ENCODE data around the gene CASZ1.

CASZ1 gene

GRCh38 chr1:10814312-10814711, 17.9 kb upstream of the CASZ1 start:
- ChIA-PET CTCF (no interaction called here), POLR2A (no interaction called here)
- H3K4me3 ChIP-seq (ENCODE audit: low read depth, low read length): no peak overlapping the region
- no peak for DNase-seq (ENCODE audit: low read depth, low spot score)
- TF ChIP-seq, protein P1, sequence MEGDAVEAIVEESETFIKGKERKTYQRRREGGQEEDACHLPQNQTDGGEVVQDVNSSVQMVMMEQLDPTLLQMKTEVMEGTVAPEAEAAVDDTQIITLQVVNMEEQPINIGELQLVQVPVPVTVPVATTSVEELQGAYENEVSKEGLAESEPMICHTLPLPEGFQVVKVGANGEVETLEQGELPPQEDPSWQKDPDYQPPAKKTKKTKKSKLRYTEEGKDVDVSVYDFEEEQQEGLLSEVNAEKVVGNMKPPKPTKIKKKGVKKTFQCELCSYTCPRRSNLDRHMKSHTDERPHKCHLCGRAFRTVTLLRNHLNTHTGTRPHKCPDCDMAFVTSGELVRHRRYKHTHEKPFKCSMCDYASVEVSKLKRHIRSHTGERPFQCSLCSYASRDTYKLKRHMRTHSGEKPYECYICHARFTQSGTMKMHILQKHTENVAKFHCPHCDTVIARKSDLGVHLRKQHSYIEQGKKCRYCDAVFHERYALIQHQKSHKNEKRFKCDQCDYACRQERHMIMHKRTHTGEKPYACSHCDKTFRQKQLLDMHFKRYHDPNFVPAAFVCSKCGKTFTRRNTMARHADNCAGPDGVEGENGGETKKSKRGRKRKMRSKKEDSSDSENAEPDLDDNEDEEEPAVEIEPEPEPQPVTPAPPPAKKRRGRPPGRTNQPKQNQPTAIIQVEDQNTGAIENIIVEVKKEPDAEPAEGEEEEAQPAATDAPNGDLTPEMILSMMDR (IDR thresholded peaks at IDR 0.05; ENCODE audit: insufficient read depth, low read length, missing control alignments): no peak

DNA sequence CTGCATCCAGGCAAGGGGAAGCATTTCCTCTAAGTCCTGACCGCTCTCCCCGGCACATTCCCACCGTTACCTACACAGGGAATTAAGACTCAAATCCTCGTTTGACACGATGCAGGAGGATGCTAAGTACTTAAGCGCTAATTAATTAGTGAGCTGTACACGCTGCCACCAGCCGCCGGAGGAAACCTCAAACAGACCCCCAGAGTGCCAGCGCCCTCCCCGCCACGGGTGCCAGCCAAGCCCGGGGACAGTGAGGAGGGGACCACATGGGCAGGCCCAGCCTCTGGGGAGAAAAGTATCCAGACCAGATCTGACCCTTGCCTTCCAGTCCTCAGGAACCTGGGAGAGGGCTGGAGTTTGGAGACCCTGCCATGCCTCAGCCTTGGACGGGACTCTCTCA, 17.4 kb upstream of the CASZ1 start:
- POLR2A ChIA-PET: no interaction called here
- CTCF ChIA-PET: no interaction called here
- DNase-seq (ENCODE audit: low read depth, low spot score): no peak
- TF ChIP-seq, protein P1 (IDR thresholded peaks at IDR 0.05; ENCODE audit: insufficient read depth, low read length, missing control alignments): no peak
- no peak overlapping the region for H3K4me3 ChIP-seq (ENCODE audit: low read depth, low read length)

DNA sequence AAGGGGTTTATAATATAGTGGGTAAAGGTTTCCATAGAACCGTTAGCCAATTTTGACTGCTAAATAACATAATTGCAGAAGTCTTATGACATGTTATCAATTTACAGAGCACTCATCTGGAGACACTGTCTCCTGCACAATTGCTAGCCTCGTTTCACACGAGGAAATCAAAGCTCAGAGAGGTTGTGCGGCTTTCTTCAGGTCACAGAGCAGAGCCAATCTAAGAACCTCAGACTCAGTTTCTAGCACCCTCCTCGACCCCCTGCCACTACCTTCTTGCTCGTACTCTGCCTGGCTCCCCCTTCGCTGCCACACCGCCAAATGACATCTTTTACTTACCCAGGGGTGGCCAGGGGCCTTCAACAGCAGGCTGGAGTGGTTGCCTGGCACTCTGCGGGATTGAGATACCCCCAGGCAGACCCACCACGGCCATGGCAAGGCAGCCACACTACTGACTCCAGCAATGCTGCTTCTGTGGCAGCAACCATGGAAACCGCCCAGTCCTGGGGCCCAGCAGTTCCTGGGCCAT, 16.0 kb upstream of the CASZ1 start:
- POLR2A ChIA-PET: no interaction called here

DNA sequence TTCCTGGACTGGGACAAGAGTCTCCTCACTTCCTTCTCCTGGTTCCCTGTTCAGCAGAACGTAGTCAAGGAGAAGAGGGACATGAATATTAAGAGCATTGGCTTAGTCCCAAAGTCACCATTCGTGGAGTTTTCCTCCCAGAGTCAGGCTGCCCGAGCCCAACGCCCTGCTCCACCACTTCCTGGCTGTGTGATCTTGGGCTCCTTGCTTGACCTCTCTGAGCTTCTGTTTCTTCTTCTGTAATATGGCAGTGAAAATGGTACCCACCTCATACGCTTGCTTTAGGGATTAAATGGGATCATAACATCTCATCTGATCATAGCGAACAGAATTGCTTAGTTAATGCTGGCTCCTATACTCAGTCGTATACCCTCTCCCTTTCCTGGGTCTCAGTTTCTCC, 12.0 kb upstream of the CASZ1 start:
- DNase-seq (ENCODE audit: low read depth, low spot score): no peak
- TF ChIP-seq, protein P1 (IDR thresholded peaks at IDR 0.05; ENCODE audit: insufficient read depth, low read length, missing control alignments): no peak
- ChIA-PET POLR2A (no interaction called here), CTCF (no interaction called here)
- no peak overlapping the region for H3K4me3 ChIP-seq (ENCODE audit: low read depth, low read length)

More for the DNA sequence above, 16.0 kb upstream of the CASZ1 start:
- CTCF ChIA-PET: no interaction called here
- no peak overlapping the region for H3K4me3 ChIP-seq (ENCODE audit: low read depth, low read length)
- TF ChIP-seq, protein P1 (IDR thresholded peaks at IDR 0.05; ENCODE audit: insufficient read depth, low read length, missing control alignments): no peak
- DNase-seq (ENCODE audit: low read depth, low spot score): no peak

DNA sequence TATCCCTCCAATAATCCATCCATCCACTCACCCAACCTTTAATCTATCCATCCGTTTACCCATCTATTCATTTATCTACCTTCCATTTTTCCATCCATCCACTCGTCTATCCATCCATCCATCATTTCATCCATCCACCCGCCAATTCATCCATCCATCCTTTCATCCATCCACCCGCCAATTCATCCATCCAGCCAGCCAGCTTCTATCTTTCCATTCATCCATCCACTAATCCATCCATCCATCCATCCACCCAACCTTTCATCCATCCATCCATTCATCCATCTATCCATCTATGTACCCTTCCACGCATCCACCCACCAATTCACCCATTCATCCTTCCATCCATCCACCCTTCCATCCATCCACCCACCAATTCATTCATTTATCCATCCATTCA, 10.5 kb upstream of the CASZ1 start:
- H3K4me3 ChIP-seq (ENCODE audit: low read depth, low read length): no peak overlapping the region
- CTCF ChIA-PET: no interaction called here
- POLR2A ChIA-PET: no interaction called here
- DNase-seq (ENCODE audit: low read depth, low spot score): no peak
- TF ChIP-seq, protein P1 (IDR thresholded peaks at IDR 0.05; ENCODE audit: insufficient read depth, low read length, missing control alignments): no peak

- H3K4me3 ChIP-seq (ENCODE audit: low read depth, low read length): no peak overlapping the region
- ChIA-PET CTCF (no interaction called here), POLR2A (no interaction called here)
- no peak for DNase-seq (ENCODE audit: low read depth, low spot score)
- TF ChIP-seq, protein P1 (IDR thresholded peaks at IDR 0.05; ENCODE audit: insufficient read depth, low read length, missing control alignments): no peak
These were observed 7.8 kb upstream of the CASZ1 start for GRCh38 chr1:10803971-10804820.

Measured in AG04449 (cell line).